Measurements from ENCODE around the gene RAB10.
"Not testable (repeated sequence)": the region's sequence is repeated elsewhere in the genome, so short reads cannot be mapped to it uniquely, and the experiment has no call there.

RAB10 gene

GRCh38 chr2:25996844-25997243 lies 37.0 kb upstream of the RAB10 start:
- no peak for FAIRE-seq
- TF ChIP-seq CTCF (IDR thresholded peaks at IDR 0.05; ENCODE audit: insufficient read depth, missing control alignments): no peak
- no peak for DNase-seq (ENCODE audit: insufficient read length, low spot score)

GRCh38 chr2:25998816-25999383 lies 35.0 kb upstream of the RAB10 start:
- FAIRE-seq; DNase-seq (ENCODE audit: insufficient read length, low spot score): not testable (repeated sequence)

- not testable (repeated sequence) for DNase-seq (ENCODE audit: insufficient read length, low spot score); FAIRE-seq
Measured at GRCh38 chr2:25999406-25999805, 34.5 kb upstream of the RAB10 start.

GRCh38 chr2:26000561-26001082 lies 33.3 kb upstream of the RAB10 start:
- DNase-seq (ENCODE audit: insufficient read length, low spot score): no peak
- no peak for TF ChIP-seq CTCF (IDR thresholded peaks at IDR 0.05; ENCODE audit: insufficient read depth, missing control alignments)
- FAIRE-seq: no peak

- TF ChIP-seq CTCF (IDR thresholded peaks at IDR 0.05; ENCODE audit: insufficient read depth, missing control alignments): no peak
- no peak for DNase-seq (ENCODE audit: insufficient read length, low spot score)
- no peak for FAIRE-seq
Measured at GRCh38 chr2:26001743-26002351, 32.0 kb upstream of the RAB10 start.

GRCh38 chr2:26002632-26003310 lies 31.1 kb upstream of the RAB10 start:
- DNase-seq (ENCODE audit: insufficient read length, low spot score) (no peak), FAIRE-seq (no peak)
- no peak for TF ChIP-seq CTCF (IDR thresholded peaks at IDR 0.05; ENCODE audit: insufficient read depth, missing control alignments)

GRCh38 chr2:26008095-26008494 lies 25.8 kb upstream of the RAB10 start:
- DNase-seq (ENCODE audit: insufficient read length, low spot score): no peak
- FAIRE-seq: no peak
- no peak for TF ChIP-seq CTCF (IDR thresholded peaks at IDR 0.05; ENCODE audit: insufficient read depth, missing control alignments)
